RWPE1 (cell line): ENCODE data around the gene AMACR.

Experiments used
- CTCF ChIA-PET: fragments of 350-600 bp; sonication (Branson Sonifier 250); formaldehyde crosslinking; extraction: SDS; loops from one replicate; lab custom pipeline; 2021; lab: Yijun Ruan, JAX
- POLR2A ChIA-PET: fragments of 400-600 bp; formaldehyde crosslinking; extraction: SDS; loops from one replicate; lab custom pipeline; 2020; ENCODE audit warnings: antibody characterized with exemption; ENCODE audit not compliant: low non-redundant PET; lab: Yijun Ruan, JAX
- DNase-seq: peaks from one replicate; pipeline ENCODE4 v3.0.0; 2012; ENCODE audit warnings: low spot score
- H3K27ac ChIP-seq: fragments of 450-650 bp; 2 replicates; pipeline ENCODE4 v1.5.1; 2017
- TF ChIP-seq, protein P1 (sequence below): fragments of 450-650 bp; conservative IDR thresholded peaks from 2 replicates; pipeline ENCODE4 v1.5.1; 2017; ENCODE audit warnings: low read depth, mild to moderate bottlenecking

Gene AMACR

DNA sequence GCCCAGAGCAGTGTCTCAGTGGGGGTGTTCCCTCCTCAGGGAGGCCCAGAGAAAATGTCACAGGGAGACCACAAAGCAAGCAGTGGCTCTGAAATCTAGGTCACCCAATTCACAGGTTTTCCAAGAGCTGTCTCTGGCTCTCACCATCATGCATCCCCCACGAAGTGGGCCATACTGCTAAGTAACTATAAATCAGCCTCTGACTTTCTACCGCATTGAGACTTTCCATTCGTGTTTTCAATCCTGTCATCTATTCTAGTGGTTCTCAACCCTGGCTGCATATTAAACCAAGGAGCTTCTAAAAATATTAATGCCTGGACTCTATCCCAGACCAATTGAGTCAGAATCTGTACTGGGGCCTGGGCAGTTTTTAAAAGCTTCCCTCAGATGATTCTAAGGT is 37.2 kb upstream of the AMACR start:
- DNase-seq: no peak
- CTCF ChIA-PET: no interaction called here
- TF ChIP-seq, protein P1, sequence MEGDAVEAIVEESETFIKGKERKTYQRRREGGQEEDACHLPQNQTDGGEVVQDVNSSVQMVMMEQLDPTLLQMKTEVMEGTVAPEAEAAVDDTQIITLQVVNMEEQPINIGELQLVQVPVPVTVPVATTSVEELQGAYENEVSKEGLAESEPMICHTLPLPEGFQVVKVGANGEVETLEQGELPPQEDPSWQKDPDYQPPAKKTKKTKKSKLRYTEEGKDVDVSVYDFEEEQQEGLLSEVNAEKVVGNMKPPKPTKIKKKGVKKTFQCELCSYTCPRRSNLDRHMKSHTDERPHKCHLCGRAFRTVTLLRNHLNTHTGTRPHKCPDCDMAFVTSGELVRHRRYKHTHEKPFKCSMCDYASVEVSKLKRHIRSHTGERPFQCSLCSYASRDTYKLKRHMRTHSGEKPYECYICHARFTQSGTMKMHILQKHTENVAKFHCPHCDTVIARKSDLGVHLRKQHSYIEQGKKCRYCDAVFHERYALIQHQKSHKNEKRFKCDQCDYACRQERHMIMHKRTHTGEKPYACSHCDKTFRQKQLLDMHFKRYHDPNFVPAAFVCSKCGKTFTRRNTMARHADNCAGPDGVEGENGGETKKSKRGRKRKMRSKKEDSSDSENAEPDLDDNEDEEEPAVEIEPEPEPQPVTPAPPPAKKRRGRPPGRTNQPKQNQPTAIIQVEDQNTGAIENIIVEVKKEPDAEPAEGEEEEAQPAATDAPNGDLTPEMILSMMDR: no peak
- H3K27ac ChIP-seq: no peak overlapping the region
- POLR2A ChIA-PET: no interaction called here

GRCh38 chr5:34043099-34043876 is 35.4 kb upstream of the AMACR start, which contains the start of gene C1QTNF3:
Gene C1QTNF3, minus strand, starts transcription at chr5:34043213. Its CDS starts 88 bp downstream, at chr5:34043125.
- TF ChIP-seq, protein P1: no peak
- DNase-seq: no peak
- POLR2A ChIA-PET: no interaction called here
- CTCF ChIA-PET: interaction anchor here (0.7 kb wide), 1 partner anchor 46 kb away, joined by 3 read pairs; no protein-coding TSS in a partner anchor
- H3K27ac ChIP-seq: no peak within 1 kb of the TSS

DNA sequence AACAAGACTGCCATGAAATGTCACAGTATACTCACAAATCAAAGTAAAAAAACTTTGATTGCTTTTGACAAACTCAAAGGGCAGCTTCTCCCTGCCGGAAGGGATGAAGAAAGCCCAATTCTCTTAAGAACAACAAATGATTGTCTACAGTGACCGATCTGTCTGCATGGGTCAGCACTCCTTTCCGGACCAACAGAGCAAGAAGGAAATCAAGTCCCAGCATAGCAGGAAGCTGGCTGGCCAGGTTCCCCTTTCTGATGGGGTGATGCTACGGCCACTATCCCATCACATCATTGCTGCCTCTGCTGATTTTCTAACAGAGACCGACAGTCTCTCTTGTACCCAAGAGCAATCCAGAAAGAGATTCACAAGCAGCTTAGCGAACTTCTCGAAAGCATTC is 34.5 kb upstream of the AMACR start:
- TF ChIP-seq, protein P1: no peak
- no peak overlapping the region for H3K27ac ChIP-seq
- ChIA-PET POLR2A (no interaction called here), CTCF (interaction anchor here (0.7 kb wide), 1 partner anchor 45 kb away, joined by 3 read pairs; no protein-coding TSS in a partner anchor)
- no peak for DNase-seq

DNA sequence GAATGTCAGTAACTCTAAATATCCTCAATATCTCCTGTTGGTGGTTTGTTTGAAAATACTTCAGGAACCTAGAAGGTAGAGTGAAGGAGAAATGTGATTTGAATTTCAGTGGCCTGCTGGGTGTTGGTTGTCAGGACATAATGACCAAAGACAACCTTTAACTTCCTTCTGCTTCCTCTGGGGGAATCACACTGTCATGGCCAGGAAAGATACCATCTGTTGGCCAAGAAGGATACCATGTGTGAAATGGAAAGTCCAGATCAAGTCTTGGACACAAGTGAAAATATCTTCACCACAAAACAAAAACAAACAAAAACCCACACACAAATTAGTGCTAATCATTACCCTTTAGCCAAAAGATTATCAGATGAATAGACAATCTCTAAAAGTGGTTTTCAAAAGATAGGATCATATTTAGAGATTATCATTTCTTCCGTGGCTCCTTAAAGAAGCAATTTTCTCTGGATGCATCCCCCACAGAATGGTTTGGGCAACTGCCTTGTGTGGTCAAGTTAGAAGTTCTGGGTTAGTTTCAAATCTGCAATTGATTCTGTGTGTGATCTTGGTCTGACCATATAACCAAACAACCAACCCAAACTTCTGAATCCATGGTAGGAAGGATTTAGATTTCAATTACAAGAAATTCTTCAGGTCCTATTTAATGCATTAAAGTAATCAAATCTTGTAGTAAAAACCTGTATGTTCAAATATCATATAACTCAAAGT is 33.6 kb upstream of the AMACR start:
- TF ChIP-seq, protein P1: no peak
- no peak for DNase-seq
- H3K27ac ChIP-seq: no peak overlapping the region
- ChIA-PET CTCF (no interaction called here), POLR2A (no interaction called here)

- POLR2A ChIA-PET: no interaction called here
- TF ChIP-seq, protein P1: no peak
Observed at GRCh38 chr5:34040472-34040871, 32.6 kb upstream of the AMACR start.

DNA sequence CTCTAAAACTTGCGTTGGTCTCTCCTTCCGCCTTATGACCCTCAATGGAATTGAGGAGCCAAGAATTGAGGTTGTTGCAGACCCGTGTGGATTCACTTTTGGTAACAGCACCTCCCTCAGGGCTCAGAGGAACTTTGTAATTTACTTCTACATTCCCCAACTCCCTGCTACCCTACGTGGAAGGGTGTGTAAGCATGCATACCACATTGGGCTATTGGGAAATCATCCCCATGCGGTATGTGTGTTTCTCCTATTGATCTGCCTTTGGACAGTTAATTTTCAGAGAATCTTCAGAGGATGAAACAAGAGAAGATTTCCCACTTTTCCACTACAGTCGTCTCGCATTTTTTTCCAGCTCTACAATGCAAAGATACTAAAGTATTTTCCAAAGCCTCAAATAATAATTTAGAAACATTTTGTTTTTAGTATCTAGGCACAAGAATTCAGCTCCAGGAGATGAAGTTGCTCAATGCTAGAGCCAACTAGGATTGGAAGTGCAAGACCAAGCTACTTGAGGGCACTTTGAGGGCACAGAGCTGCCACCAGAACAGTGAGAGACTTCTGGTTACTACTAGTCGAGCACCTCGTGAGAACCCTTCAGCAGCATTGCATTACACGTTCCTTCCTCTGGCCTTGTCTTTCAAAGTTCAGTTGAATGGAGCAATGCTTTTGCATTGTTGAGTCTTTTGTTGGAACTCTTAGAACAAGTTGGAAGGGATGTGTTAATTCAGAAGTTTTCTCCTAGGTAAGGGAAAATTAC is 31.7 kb upstream of the AMACR start:
- TF ChIP-seq, protein P1: no peak
- POLR2A ChIA-PET: no interaction called here
- no peak for DNase-seq
- CTCF ChIA-PET: no interaction called here
- H3K27ac ChIP-seq: no peak overlapping the region

More at GRCh38 chr5:34040472-34040871, 32.6 kb upstream of the AMACR start:
- no peak for DNase-seq
- no peak overlapping the region for H3K27ac ChIP-seq
- CTCF ChIA-PET: no interaction called here
